C1 segment of cervical spinal cord (tissue), 14 donors: ENCODE data around the gene MBD5.

ENCODE experiments used
- DNase-seq, 14 donors: peaks; one replicate each; lab custom pipeline; 2025; lab: John Stamatoyannopoulos, UW

Gene MBD5

GRCh38 chr2:148022882-148023281 is 2.0 kb downstream of the MBD5 start:
- DNase-seq = no peak

GRCh38 chr2:148023861-148024260 is 3.0 kb downstream of the MBD5 start:
- DNase-seq = no peak

GRCh38 chr2:148026573-148026972 is 5.7 kb downstream of the MBD5 start:
- DNase-seq = no peak

- no peak for DNase-seq
These were observed 6.9 kb downstream of the MBD5 start for GRCh38 chr2:148027822-148028221.

- no peak for DNase-seq
These were observed 7.9 kb downstream of the MBD5 start for GRCh38 chr2:148028781-148029180.

GRCh38 chr2:148031152-148031551 is 10.3 kb downstream of the MBD5 start:
- DNase-seq = no peak

- DNase-seq = no peak
These were observed 11.3 kb downstream of the MBD5 start for GRCh38 chr2:148032215-148032614.

- DNase-seq = no peak
These were observed 18.9 kb downstream of the MBD5 start for GRCh38 chr2:148039783-148040182.

GRCh38 chr2:148042219-148042618 is 21.3 kb downstream of the MBD5 start:
- no peak for DNase-seq

GRCh38 chr2:148044322-148044721 is 23.4 kb downstream of the MBD5 start:
- no peak for DNase-seq

GRCh38 chr2:148046802-148047201 is 25.9 kb downstream of the MBD5 start:
- no peak for DNase-seq

GRCh38 chr2:148048475-148049221 is 27.8 kb downstream of the MBD5 start:
- no peak for DNase-seq

GRCh38 chr2:148049284-148049683 is 28.4 kb downstream of the MBD5 start:
- no peak for DNase-seq

GRCh38 chr2:148052687-148053086 is 31.8 kb downstream of the MBD5 start:
- DNase-seq = no peak

- DNase-seq = no peak
These were observed 37.8 kb downstream of the MBD5 start for GRCh38 chr2:148058641-148059040.

GRCh38 chr2:148063633-148064032 is 42.7 kb downstream of the MBD5 start:
- no peak for DNase-seq

GRCh38 chr2:148065936-148066335 is 45.0 kb downstream of the MBD5 start:
- DNase-seq = no peak

GRCh38 chr2:148067801-148068200 is 46.9 kb downstream of the MBD5 start:
- DNase-seq = no peak

GRCh38 chr2:148071351-148071750 is 50.5 kb downstream of the MBD5 start:
- no peak for DNase-seq

GRCh38 chr2:148096012-148096411 is 75.1 kb downstream of the MBD5 start:
- no peak for DNase-seq

GRCh38 chr2:148102641-148103040 is 81.8 kb downstream of the MBD5 start:
- DNase-seq = peak in 1 of 14 donors; percentile 5

- DNase-seq = no peak
These were observed 83.1 kb downstream of the MBD5 start for GRCh38 chr2:148103946-148104345.

GRCh38 chr2:148106331-148106730 is 85.4 kb downstream of the MBD5 start:
- no peak for DNase-seq

- DNase-seq = no peak
These were observed 87.5 kb downstream of the MBD5 start for GRCh38 chr2:148108385-148108784.
